ENCODE measurements around the gene KRTAP1-5.

Gene KRTAP1-5

DNA sequence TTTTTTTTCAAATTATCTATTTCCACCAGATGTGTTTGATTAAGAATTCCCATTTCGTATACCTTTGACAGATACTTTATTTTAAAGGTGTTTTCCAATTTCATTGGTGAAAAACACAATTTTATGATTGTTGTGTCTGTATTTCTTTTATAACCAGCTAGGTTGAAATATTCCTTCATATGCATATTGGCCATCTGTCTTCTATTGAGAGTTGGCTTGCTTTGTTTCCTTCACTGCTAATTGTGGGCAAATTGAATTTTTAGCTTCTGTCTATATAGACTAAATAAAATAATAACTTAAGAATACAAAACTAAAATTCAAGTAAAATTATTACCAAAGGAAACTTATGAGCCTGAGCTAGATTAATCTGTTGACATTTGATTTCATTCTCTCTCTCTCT is 31.9 kb downstream of the KRTAP1-5 start:
- H3K36me3 Mint-ChIP-seq (ENCODE audit: low read depth) = no peaks in the 10 kb centered on the region
- H3K27ac Mint-ChIP-seq = no peak overlapping the region
- H3K27me3 Mint-ChIP-seq (ENCODE audit: low read depth) = peaks cover 5% of the 10 kb centered on the region
- peaks cover 32% of the 10 kb centered on the region for H3K4me1 Mint-ChIP-seq
- H3K9me3 Mint-ChIP-seq = peaks cover 2% of the 10 kb centered on the region
- peak overlapping the region in 1 of 3 experiments; percentile 46 for H3K4me3 Mint-ChIP-seq
- TF ChIP-seq, protein P1, sequence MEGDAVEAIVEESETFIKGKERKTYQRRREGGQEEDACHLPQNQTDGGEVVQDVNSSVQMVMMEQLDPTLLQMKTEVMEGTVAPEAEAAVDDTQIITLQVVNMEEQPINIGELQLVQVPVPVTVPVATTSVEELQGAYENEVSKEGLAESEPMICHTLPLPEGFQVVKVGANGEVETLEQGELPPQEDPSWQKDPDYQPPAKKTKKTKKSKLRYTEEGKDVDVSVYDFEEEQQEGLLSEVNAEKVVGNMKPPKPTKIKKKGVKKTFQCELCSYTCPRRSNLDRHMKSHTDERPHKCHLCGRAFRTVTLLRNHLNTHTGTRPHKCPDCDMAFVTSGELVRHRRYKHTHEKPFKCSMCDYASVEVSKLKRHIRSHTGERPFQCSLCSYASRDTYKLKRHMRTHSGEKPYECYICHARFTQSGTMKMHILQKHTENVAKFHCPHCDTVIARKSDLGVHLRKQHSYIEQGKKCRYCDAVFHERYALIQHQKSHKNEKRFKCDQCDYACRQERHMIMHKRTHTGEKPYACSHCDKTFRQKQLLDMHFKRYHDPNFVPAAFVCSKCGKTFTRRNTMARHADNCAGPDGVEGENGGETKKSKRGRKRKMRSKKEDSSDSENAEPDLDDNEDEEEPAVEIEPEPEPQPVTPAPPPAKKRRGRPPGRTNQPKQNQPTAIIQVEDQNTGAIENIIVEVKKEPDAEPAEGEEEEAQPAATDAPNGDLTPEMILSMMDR (IDR thresholded peaks at IDR 0.05; ENCODE audit: unreplicated experiment in 3 of 3) = no peak

DNA sequence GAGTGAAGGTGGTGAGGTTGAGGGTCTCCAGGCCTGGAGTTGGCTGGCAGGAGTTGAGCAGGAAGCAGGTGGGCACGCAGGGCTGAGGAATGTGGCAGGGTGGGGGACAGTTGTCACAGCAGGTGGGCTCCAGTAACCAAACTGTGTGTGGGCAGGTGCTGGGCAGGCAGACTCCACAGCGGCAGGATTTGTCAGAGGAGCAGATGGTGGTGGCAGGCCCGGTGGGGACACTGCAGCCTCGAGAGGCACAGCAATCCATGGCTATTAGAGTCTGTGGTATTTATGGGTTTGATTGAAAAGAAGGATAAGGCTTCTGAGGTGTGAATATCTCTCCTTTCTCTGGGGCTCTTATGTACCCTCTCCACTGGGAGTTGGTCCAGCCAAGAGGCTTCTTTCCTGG is 33.2 kb downstream of the KRTAP1-5 start, which contains the start of gene KRTAP3-3:
Gene KRTAP3-3 (minus strand): TSS at position 326 of the 400 bp plus-strand sequence. CDS start 67 bp downstream, at position 259.
- Mint-ChIP-seq H3K36me3 (ENCODE audit: low read depth) (no peaks in the 10 kb centered on the region), H3K27me3 (ENCODE audit: low read depth) (peaks cover 5% of the 10 kb centered on the region), H3K27ac (no peak within 1 kb of the TSS), H3K4me1 (peaks cover 27% of the 10 kb centered on the region), H3K9me3 (no peaks in the 10 kb centered on the region), H3K4me3 (peak within 1 kb of the TSS in 1 of 3 experiments; percentile 30)
- TF ChIP-seq, protein P1 (IDR thresholded peaks at IDR 0.05; ENCODE audit: unreplicated experiment in 3 of 3) = no peak

DNA sequence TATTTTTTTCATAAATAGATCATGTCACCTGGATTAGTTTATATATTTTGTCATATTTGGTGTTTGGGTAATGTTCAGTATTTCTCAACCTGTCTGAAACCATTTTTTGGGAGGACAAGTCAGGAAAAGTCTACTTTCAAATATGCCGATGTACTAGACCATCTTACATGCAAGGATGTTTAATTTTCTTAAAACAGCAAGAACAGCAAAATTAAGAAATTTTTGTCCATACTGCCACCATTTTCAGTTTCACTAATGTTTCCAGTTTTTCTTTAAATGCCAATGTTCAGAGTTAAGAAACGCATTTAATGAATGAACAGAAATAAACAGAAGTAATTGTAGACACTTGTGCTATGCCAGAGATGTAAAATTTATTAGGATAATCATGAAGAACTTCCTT is 33.9 kb downstream of the KRTAP1-5 start:
- no peak overlapping the region for H3K4me3 Mint-ChIP-seq
- no peaks in the 10 kb centered on the region for H3K36me3 Mint-ChIP-seq (ENCODE audit: low read depth)
- H3K27ac Mint-ChIP-seq = no peak overlapping the region
- H3K9me3 Mint-ChIP-seq = no peaks in the 10 kb centered on the region
- H3K27me3 Mint-ChIP-seq (ENCODE audit: low read depth) = peaks cover 5% of the 10 kb centered on the region
- TF ChIP-seq, protein P1 (IDR thresholded peaks at IDR 0.05; ENCODE audit: unreplicated experiment in 3 of 3) = no peak
- peaks cover 27% of the 10 kb centered on the region for H3K4me1 Mint-ChIP-seq

DNA sequence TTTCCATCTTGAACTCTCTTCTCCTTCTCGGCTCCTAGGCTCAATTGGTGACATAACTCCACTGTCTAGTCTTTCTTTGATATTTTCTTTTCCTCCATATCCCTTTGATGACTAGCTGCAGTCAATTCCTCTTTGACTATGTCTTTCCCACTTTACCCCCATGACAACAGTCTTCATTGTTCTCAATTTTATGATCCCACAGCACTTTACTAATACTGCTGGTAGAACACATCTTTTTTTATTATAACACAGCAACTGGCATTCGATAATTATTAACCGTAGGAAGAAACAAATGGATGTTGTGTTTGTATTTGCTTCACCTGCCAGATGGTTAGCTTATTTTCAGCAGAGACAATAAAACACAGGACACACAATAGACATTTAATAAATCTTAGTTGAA is 34.3 kb downstream of the KRTAP1-5 start:
- H3K4me3 Mint-ChIP-seq = no peak overlapping the region
- no peaks in the 10 kb centered on the region for H3K9me3 Mint-ChIP-seq
- TF ChIP-seq, protein P1 (IDR thresholded peaks at IDR 0.05; ENCODE audit: unreplicated experiment in 3 of 3) = no peak
- peaks cover 5% of the 10 kb centered on the region for H3K27me3 Mint-ChIP-seq (ENCODE audit: low read depth)
- H3K4me1 Mint-ChIP-seq = peaks cover 28% of the 10 kb centered on the region
- no peak overlapping the region for H3K27ac Mint-ChIP-seq
- H3K36me3 Mint-ChIP-seq (ENCODE audit: low read depth) = no peaks in the 10 kb centered on the region

DNA sequence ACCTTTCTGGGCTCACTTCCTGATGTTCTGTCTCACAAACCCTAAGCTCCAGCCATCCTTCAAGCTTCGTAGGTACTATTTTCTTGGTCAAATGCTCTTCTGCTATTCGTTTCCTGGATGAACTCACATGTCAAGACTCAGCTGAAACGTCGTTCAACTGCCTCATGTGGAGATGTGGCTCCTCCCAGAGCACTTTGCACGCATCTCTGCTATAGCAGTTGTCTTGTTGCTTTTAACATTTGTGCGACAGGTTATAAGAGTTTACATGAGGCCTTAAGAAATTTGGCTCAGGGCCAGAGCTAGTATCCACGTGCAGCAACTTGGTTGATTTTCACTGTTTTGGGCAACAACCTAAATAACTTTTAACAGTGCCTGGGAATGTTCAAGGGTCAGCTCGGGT is 40.1 kb downstream of the KRTAP1-5 start:
- Mint-ChIP-seq H3K27ac (no peak overlapping the region), H3K36me3 (ENCODE audit: low read depth) (no peaks in the 10 kb centered on the region), H3K27me3 (ENCODE audit: low read depth) (peaks cover 6% of the 10 kb centered on the region), H3K4me3 (peak overlapping the region in 1 of 3 experiments; percentile 48), H3K9me3 (no peaks in the 10 kb centered on the region), H3K4me1 (peaks cover 24% of the 10 kb centered on the region)
- TF ChIP-seq, protein P1 (IDR thresholded peaks at IDR 0.05; ENCODE audit: unreplicated experiment in 3 of 3) = no peak

DNA sequence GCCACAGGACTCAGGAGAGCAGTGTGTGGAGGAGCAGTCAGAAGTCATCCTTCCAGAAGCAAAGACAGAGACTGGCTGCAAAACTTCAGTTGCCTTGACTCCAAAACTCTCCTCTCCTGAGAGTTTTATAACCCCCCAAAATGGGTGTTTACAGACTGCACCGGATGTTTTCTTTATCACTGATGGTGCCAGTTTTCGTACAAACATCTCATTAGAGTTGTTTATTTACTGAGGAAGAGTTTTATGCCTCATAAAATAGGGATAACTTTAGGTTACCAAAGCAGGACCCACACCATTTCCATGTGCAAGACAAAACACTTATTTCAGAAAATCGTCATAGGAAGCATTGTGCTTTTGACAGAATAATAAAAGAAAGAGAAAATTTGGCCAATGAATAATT is 42.8 kb downstream of the KRTAP1-5 start, which contains the start of gene KRT40:
Gene KRT40 (minus strand): TSS at position 101 of the 400 bp plus-strand sequence. CDS start 53 bp downstream, at position 48.
- Mint-ChIP-seq H3K4me1 (peaks cover 42% of the 10 kb centered on the region), H3K27me3 (ENCODE audit: low read depth) (peaks cover 6% of the 10 kb centered on the region), H3K36me3 (ENCODE audit: low read depth) (no peaks in the 10 kb centered on the region), H3K27ac (no peak within 1 kb of the TSS), H3K9me3 (no peaks in the 10 kb centered on the region), H3K4me3 (peak within 1 kb of the TSS in 2 of 3 experiments; percentile 6 to 58)
- TF ChIP-seq, protein P1 (IDR thresholded peaks at IDR 0.05; ENCODE audit: unreplicated experiment in 3 of 3) = no peak

All from nephron (organoid).